ENCODE results near the gene NNAT.
"Not testable (repeated sequence)": the region's sequence is repeated elsewhere in the genome, so short reads cannot be mapped to it uniquely, and the experiment has no call there.

NNAT gene

GRCh38 chr20:37541326-37541725 is 20.3 kb downstream of the NNAT start:
- no peak for DNase-seq (ENCODE audit: low read depth)

GRCh38 chr20:37542281-37542680 is 21.2 kb downstream of the NNAT start:
- DNase-seq (ENCODE audit: low read depth), result no peak

DNA sequence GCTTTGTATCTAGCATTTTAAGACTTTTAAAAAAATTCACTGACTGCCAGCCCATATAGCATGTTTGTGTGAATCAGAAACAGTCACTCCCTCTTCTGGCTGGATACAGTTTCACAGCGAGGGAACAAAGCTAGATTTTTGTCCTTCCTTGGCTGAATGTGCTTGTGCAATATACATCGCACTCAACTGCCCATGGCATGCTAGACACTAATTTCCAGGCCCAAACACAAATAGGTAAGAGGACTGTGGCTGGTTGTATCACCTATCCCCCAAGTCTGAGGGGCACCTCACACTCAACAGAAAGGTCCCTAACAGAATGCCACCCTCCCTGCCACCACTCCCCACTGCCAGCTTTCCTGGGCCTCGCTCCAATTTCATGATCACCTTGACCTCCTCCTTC is 22.8 kb downstream of the NNAT start:
- no peak for DNase-seq (ENCODE audit: low read depth)

DNA sequence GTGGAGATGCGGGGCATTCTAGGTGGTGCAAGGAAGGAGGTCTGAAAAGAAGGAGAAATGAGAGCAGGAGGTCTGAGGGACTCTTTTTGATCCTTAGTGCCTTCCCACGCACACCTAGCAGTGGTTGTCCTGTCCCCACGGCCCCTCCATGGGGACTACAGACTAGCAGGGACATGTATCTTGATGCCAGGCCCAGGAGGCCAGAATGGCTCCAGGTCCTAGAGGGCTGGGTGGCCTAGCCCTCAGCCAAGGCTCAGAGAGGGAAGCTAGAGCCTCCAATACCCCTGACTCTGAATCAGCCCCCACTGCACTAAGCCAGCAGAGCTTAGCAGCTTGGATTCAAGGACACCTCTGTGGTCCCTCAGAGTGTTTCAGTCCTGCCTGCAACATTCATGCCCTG is 23.3 kb downstream of the NNAT start:
- no peak for DNase-seq (ENCODE audit: low read depth)

GRCh38 chr20:37545516-37545915 is 24.5 kb downstream of the NNAT start:
- DNase-seq (ENCODE audit: low read depth), result no peak

GRCh38 chr20:37547912-37548311 is 26.9 kb downstream of the NNAT start:
- no peak for DNase-seq (ENCODE audit: low read depth)

- DNase-seq (ENCODE audit: low read depth), result not testable (repeated sequence)
Observed at GRCh38 chr20:37550101-37550920, 29.3 kb downstream of the NNAT start.

- not testable (repeated sequence) for DNase-seq (ENCODE audit: low read depth)
Observed at GRCh38 chr20:37551660-37552059, 30.6 kb downstream of the NNAT start.

- DNase-seq (ENCODE audit: low read depth), result no peak
Observed at GRCh38 chr20:37552415-37552814, 31.4 kb downstream of the NNAT start.

GRCh38 chr20:37554721-37555298 is 33.8 kb downstream of the NNAT start:
- not testable (repeated sequence) for DNase-seq (ENCODE audit: low read depth)

DNA sequence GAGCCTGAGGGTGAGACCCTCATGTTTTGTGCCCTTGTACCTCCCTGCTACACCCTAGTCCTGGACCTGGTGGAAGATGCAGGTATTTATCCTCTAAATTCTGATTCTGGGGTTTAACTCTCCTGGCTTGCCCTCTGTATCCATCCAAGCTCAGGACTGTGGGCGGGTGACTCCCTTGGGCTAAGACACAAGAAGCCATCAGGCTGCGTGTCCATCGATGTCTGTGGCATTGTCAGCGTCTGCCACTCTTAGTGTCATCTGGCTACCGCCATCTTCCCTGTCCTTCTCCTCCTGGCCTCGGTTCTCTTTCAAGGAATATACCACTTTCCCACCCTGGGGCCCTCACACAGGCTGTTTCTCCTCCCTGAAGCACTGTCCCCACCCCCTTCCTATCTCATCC is 35.5 kb downstream of the NNAT start:
- no peak for DNase-seq (ENCODE audit: low read depth)

DNA sequence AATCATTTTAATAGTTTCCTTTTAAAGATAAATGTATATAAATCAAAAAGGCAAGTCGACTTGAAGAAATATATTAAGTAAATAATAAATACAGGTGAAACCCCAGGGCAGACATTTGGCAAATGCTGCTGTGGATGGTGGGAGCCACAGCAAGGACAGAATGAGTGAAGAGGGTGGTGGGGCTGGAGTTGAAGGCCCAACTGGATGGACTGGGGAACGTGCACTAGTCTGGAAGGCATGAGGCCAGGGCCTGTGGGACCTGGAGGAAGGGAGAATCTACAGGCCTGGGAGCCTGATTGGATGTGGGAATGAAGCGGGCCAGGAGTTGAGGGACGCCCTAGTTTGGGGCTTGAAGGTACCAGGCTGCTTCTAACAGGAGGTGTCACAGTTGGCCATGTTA is 37.3 kb downstream of the NNAT start:
- DNase-seq (ENCODE audit: low read depth), result no peak

GRCh38 chr20:37558779-37559178 is 37.7 kb downstream of the NNAT start:
- no peak for DNase-seq (ENCODE audit: low read depth)

- DNase-seq (ENCODE audit: low read depth), result no peak
Observed at GRCh38 chr20:37559312-37560027, 38.4 kb downstream of the NNAT start.

DNA sequence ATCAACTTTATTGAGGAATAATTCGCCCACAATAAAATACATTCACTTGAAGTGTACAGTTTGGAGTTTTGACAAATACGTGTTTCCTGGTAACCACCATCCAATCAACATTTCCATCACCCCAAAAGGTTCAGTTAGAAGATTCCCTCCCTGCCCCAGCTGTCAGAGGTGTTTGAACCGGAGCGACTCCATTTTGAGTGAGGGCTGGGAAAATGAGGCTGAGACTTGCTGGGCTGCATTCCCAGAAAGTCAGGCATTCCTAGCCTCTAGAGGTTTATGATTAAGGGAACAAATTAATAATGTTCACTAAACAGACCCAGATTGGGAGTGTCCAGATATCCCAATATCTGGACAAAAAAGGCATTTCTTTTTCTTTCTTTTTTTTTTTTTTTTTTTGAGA is 39.6 kb downstream of the NNAT start:
- no peak for DNase-seq (ENCODE audit: low read depth)

DNA sequence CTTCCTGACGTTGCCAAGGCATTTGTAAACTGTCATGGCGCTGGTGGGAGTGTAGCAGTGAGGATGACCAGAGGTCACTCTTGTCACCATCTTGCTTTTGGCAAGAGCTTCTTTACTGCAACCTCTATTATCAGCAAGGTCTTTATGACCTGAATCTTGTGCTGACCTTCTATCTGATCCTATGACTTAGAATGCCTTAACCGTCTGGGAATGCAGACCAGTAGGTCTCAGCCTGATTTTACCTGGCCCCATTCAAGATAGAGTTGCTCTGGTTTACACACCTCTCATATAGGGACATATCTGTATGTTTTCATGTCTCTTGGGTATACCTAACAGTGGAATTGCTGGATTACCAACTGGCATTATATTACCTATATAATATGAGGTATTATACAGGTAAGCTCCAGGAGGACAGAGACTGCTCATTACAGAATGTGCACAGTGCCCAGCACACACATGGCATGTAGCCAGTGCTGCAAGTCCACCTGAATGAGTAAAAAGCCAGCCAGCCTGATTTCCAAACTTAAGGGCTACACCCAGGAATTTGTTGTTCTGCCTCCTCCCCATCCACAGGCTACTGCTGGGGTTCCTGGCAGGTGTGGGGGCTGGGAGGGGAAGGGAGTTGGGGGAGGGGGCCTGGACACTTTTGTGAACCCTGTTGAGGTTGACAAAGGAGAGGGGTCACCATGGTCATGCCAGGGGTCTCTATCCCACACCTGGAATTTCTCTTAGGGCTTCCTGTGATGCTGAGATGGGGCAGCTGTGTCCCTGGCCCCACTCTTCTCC is 41.8 kb downstream of the NNAT start:
- DNase-seq (ENCODE audit: low read depth), result no peak

DNA sequence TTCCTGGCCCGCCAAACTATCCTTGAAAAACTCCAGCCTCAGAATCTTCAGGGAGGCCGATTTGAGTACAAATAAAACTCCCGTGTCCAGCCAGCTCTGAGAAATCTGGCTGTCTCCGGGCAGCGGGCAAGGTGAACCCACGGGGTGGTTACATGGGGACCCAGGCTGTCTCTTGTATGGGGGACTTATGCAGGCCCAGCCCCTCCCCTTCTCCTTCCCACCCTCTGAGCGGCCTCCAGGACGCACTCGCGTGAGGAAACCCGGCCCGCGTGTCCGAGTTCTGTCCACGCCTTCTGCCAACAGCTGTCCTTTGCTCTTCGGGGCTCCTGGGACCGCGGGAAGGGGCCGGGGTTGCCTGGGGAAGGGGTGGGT is 43.0 kb downstream of the NNAT start:
- DNase-seq (ENCODE audit: low read depth), result no peak

GRCh38 chr20:37564388-37565133 is 43.5 kb downstream of the NNAT start:
- peak; percentile 8 for DNase-seq (ENCODE audit: low read depth)

- no peak for DNase-seq (ENCODE audit: low read depth)
Observed at GRCh38 chr20:37565134-37565811, 44.2 kb downstream of the NNAT start.

DNA sequence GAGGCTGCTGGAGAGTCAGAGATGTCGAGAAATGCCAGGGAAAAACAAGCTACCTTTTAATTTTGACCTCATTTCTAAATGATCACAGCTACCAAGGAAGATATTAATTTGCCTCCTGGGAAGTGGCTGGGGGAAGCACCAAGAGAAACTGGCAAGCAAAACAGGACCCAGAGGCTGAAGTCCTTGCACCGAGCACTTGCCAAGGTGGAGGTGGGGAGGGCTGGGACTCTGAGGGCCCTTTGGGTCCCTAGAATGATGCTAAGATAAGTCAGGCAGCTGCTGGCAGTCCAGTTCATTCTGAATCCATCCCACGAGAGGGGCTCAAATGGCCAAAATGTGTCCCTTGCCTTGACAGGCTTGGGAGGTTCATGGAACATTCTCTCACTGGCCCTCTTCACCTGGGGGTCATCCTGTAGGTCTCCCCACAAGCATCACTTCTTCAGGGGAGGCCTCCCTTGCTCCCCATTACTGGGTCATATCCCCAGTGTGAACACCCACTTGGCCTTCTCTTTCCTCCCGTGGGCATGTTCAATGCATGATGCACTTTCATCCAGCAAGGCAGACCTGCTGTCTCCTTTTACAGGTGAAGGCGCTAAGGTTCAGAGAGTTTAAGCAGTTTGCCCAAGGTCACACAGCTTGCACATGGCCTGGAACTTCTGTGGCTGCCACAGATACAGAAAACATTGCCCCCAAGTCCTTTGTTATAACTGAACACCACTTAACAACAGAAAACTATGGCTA is 45.7 kb downstream of the NNAT start:
- DNase-seq (ENCODE audit: low read depth), result no peak

DNA sequence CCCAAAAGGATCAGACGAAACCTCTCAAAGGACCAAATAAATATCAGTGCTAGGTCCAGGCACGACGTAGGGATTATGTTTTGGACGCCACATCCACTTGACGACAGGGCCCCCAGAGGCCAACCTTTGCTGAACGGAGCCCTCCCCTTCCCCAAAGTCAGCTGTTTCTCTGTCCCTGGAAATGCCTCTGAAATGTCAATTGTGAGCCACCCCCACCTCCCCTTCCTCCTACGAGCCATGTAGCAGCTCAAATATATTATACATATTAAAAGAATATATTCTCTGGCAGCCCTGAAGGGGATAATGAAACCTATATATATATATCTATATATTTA is 46.2 kb downstream of the NNAT start:
- no peak for DNase-seq (ENCODE audit: low read depth)
